Measurements from ENCODE around the gene AARS1.
"Not testable (repeated sequence)": the region's sequence is repeated elsewhere in the genome, so short reads cannot be mapped to it uniquely, and the experiment has no call there.

GRCh38 chr16:70206382-70206781, 82.9 kb downstream of the AARS1 start:
- TF ChIP-seq CTCF (conservative IDR thresholded peaks at IDR 0.05); EZH2 (IDR thresholded peaks at IDR 0.05; ENCODE audit: low read depth): not testable (repeated sequence)
